CD14-positive monocyte (primary cell): ENCODE results near the gene DOCK10. TPM values are rescaled to one million over a fixed set of nuclear protein-coding genes. Genes with fewer than 3 reads are reported as not detected.

Experiments used
- DNase-seq, 3 donors: peaks; one replicate each; pipeline ENCODE4 v3.0.0-alpha.2; 2011 to 2022
- H2AFZ ChIP-seq: 2 replicates; pipeline ENCODE4 v1.6.0; 2012; ENCODE audit warnings: mild to moderate bottlenecking, low read depth, low read length, inconsistent platforms; ENCODE audit not compliant: insufficient read depth, poor library complexity, severe bottlenecking
- H3K27ac ChIP-seq, 2 donors: 1 replicate in 1 of 2; 2 replicates in 1 of 2; pipeline ENCODE4 v1.5.1; 2012 to 2013; ENCODE audit warnings: low read length in 2 of 2, control low read depth in 1 of 2, inconsistent platforms in 1 of 2, low read depth in 1 of 2, mild to moderate bottlenecking in 1 of 2
- H3K27me3 ChIP-seq, 2 donors: one replicate each; pipeline versions ENCODE4 v1.6.0 to v1.6.1; 2011 to 2013; ENCODE audit warnings: low read length in 2 of 2; ENCODE audit not compliant: control insufficient read depth in 2 of 2, insufficient read depth in 2 of 2
- H3K36me3 ChIP-seq, 2 donors: replicated peaks in 1 of 2; 1 replicate in 1 of 2; 2 replicates in 1 of 2; pipeline versions ENCODE4 v1.5.1 to v1.6.1; 2012 to 2013; ENCODE audit warnings: low read length in 2 of 2, control low read depth in 1 of 2, inconsistent platforms in 1 of 2, mild to moderate bottlenecking in 1 of 2; ENCODE audit not compliant: insufficient read depth in 2 of 2, control insufficient read depth in 1 of 2
- H3K4me1 ChIP-seq, 2 donors: 1 replicate in 1 of 2; 2 replicates in 1 of 2; pipeline versions ENCODE4 v1.5.1 to v1.6.1; 2012 to 2013; ENCODE audit warnings: low read length in 2 of 2, control low read depth in 1 of 2, inconsistent platforms in 1 of 2, mild to moderate bottlenecking in 1 of 2, moderate library complexity in 1 of 2; ENCODE audit not compliant: insufficient read depth in 2 of 2, control insufficient read depth in 1 of 2
- H3K4me2 ChIP-seq: replicated peaks from 2 replicates; pipeline ENCODE3; 2012; ENCODE audit warnings: low read length, moderate library complexity, mild to moderate bottlenecking; ENCODE audit not compliant: poor library complexity, severe bottlenecking; ENCODE audit errors: extremely low read depth
- H3K4me3 ChIP-seq, 3 experiments: fragments of 200-600 bp in 1 of 3; sonication (generic) in 1 of 3; replicated peaks in 1 of 3; 1 replicate in 2 of 3; 2 replicates in 1 of 3; pipeline ENCODE4 v1.5.1; 2011 to 2013; ENCODE audit warnings: low read length in 3 of 3, mild to moderate bottlenecking in 3 of 3, control low read depth in 2 of 3, low read depth in 2 of 3, inconsistent platforms in 1 of 3, moderate library complexity in 1 of 3
- H3K79me2 ChIP-seq: 2 replicates; pipeline ENCODE4 v1.6.0; 2012; ENCODE audit warnings: mild to moderate bottlenecking, control low read depth, inconsistent platforms, low read length, moderate library complexity; ENCODE audit not compliant: insufficient read depth
- H3K9ac ChIP-seq: 2 replicates; pipeline ENCODE4 v1.6.0; 2017; ENCODE audit warnings: low read length, mild to moderate bottlenecking; ENCODE audit not compliant: insufficient read depth, poor library complexity, severe bottlenecking
- H3K9me3 ChIP-seq, 2 donors: replicated peaks in 1 of 2; 1 replicate in 1 of 2; 2 replicates in 1 of 2; pipeline versions ENCODE4 v1.5.1 to v1.6.1; 2012 to 2013; ENCODE audit warnings: low read length in 2 of 2, control low read depth in 1 of 2; ENCODE audit not compliant: control insufficient read depth in 1 of 2, insufficient read depth in 1 of 2
- H4K20me1 ChIP-seq: 2 replicates; pipeline ENCODE4 v1.6.0; 2012; ENCODE audit warnings: mild to moderate bottlenecking, low read length, control low read depth, moderate library complexity; ENCODE audit not compliant: insufficient read depth
- H3K27ac Mint-ChIP-seq, 7 donors: one replicate each; pipeline ENCODE4 v1.8.0; 2020; ENCODE audit warnings: mild to moderate bottlenecking in 7 of 7, mixed read lengths in 7 of 7, moderate library complexity in 6 of 7, inconsistent platforms in 2 of 7
- H3K27me3 Mint-ChIP-seq, 3 donors: one replicate each; pipeline ENCODE4 v1.8.0; 2021 to 2022; ENCODE audit warnings: low read depth in 3 of 3, mild to moderate bottlenecking in 3 of 3, mixed read lengths in 3 of 3, moderate library complexity in 3 of 3, inconsistent platforms in 1 of 3
- H3K36me3 Mint-ChIP-seq, 2 donors: one replicate each; pipeline ENCODE4 v1.8.0; 2020; ENCODE audit warnings: mixed read lengths in 2 of 2, inconsistent platforms in 1 of 2, mild to moderate bottlenecking in 1 of 2
- H3K4me1 Mint-ChIP-seq: one replicate; pipeline ENCODE4 v1.8.0; 2020; ENCODE audit warnings: mild to moderate bottlenecking, mixed read lengths
- H3K4me3 Mint-ChIP-seq, 2 donors: one replicate each; pipeline ENCODE4 v1.8.0; 2020; ENCODE audit warnings: mild to moderate bottlenecking in 2 of 2, mixed read lengths in 2 of 2, moderate library complexity in 1 of 2
- H3K9me3 Mint-ChIP-seq, 7 donors: one replicate each; pipeline ENCODE4 v1.8.0; 2020 to 2022; ENCODE audit warnings: mixed read lengths in 7 of 7, mild to moderate bottlenecking in 6 of 7, moderate library complexity in 6 of 7, inconsistent platforms in 2 of 7
- CTCF ChIP-seq: fragments of 200-600 bp; IDR thresholded peaks from one replicate; pipeline ENCODE4 v1.8.0; 2022; ENCODE audit warnings: antibody characterized with exemption, mild to moderate bottlenecking
- WGBS: methylation state at CpG from one replicate; pipeline ENCODE4 v1.1.5; 2013; ENCODE audit warnings: missing lambda C conversion rate; ENCODE audit not compliant: insufficient coverage; 5-methylcytosine and 5-hydroxymethylcytosine counted together
- intact Hi-C, 2 donors: fragments of 100-400 bp; cut with micrococcal nuclease; formaldehyde crosslinking; loops; one replicate each; pipeline versions ENCODE4 v1.15.0 to v1.15.1; 2023
- polyA plus RNA-seq, 3 donors: library from polyadenylated mRNA; depleted of rRNA in 1 of 3; unstranded in 2 of 3; stranded (reverse) in 1 of 3; fragments of 300-500 nt in 2 of 3; fragments of >200 nt in 1 of 3; fragmentation: Illumina TruSeq in 2 of 3; gene quantifications; 1 replicate in 2 of 3; 2 replicates in 1 of 3; pipeline ENCODE4 v1.2.3, GENCODE V29; 2012 to 2021

DOCK10 gene
- polyA plus RNA-seq, 3 donors, result 9.5 to 30.9 (median 16.5) TPM

DNA sequence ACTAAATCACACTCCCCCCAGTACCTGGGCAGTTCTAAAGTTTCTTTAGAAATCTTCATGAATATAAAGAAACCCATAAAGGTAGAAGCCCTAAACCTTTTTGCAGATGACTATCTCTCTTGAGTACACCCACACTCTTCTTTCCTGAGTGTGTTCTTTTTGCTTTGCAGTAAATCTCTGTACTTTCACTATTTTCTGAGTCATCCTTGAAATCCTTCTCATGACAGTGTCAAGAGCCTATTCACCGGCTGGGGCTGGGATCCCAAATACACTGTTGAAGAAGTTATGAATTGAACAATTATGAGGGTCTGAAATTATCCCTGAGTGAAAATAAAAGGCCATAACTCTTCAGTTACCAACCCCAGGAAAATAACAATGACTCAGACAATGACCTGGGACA is 192.2 kb downstream of the DOCK10 start:
- Histone ChIP-seq H3K27me3 (no peaks in the 10 kb centered on the region), H3K27ac (no peak overlapping the region), H3K4me3 (no peak overlapping the region), H3K9me3 (no peaks in the 10 kb centered on the region), H4K20me1 (no peaks in the 10 kb centered on the region), H3K9ac (no peak overlapping the region), H3K4me2 (no peak overlapping the region), H3K36me3 (peaks cover 62 to 81% of the 10 kb centered on the region in 2 donors), H3K4me1 (peaks cover 0 to 3% of the 10 kb centered on the region in 2 donors), H2AFZ (no peak overlapping the region), H3K79me2 (no peaks in the 10 kb centered on the region)
- no peak for DNase-seq
- intact Hi-C loops, result no loop called here
- WGBS, result no CpG with 5 or more reads among the region's 1 CpG
- Mint-ChIP-seq H3K4me3 (no peak overlapping the region), H3K27me3 (no peaks in the 10 kb centered on the region), H3K36me3 (peaks cover 71 to 78% of the 10 kb centered on the region in 2 donors), H3K4me1 (peaks cover 9% of the 10 kb centered on the region), H3K9me3 (peaks cover 0 to 1% (median 0%) of the 10 kb centered on the region in 7 donors), H3K27ac (peak overlapping the region in 1 of 7 donors; percentile 66)
- TF ChIP-seq CTCF, result no peak

GRCh38 chr2:224849264-224849663 is 193.0 kb downstream of the DOCK10 start:
- no CpG with 5 or more reads among the region's 6 CpGs for WGBS

More at GRCh38 chr2:224849264-224849663, 193.0 kb downstream of the DOCK10 start:
- H2AFZ ChIP-seq, result no peak overlapping the region
- peak overlapping the region in 2 of 7 donors; percentile 15 to 30 for H3K27ac Mint-ChIP-seq
- H3K9me3 Mint-ChIP-seq, result peaks cover 0 to 1% (median 0%) of the 10 kb centered on the region in 7 donors
- peaks cover 9% of the 10 kb centered on the region for H3K4me1 Mint-ChIP-seq
- no peak overlapping the region for H3K4me3 Mint-ChIP-seq
- peaks cover 74 to 80% of the 10 kb centered on the region in 2 donors for H3K36me3 Mint-ChIP-seq
- no peak overlapping the region for H3K4me2 ChIP-seq
- no peak for DNase-seq
- H3K4me3 ChIP-seq, result no peak overlapping the region
- intact Hi-C loops, result no loop called here
- no peak overlapping the region for H3K9ac ChIP-seq
- no peaks in the 10 kb centered on the region for H3K79me2 ChIP-seq
- H3K27ac ChIP-seq, result peak overlapping the region in 1 of 2 donors; percentile 32
- H3K4me1 ChIP-seq, result peaks cover 0 to 3% of the 10 kb centered on the region in 2 donors
- peaks cover 70 to 81% of the 10 kb centered on the region in 2 donors for H3K36me3 ChIP-seq
- no peaks in the 10 kb centered on the region for H3K27me3 ChIP-seq
- H3K27me3 Mint-ChIP-seq, result no peaks in the 10 kb centered on the region
- no peaks in the 10 kb centered on the region for H3K9me3 ChIP-seq
- H4K20me1 ChIP-seq, result no peaks in the 10 kb centered on the region
- TF ChIP-seq CTCF, result no peak
